Left lung (tissue), 10 donors: ENCODE measurements around the gene RPE. TPM values are rescaled to one million over a fixed set of nuclear protein-coding genes. Genes with fewer than 3 reads are reported as not detected.

Experiments
- ATAC-seq: fragments of 200-7000 bp; cut with Tn5 transposase; one replicate; pipeline ENCODE4 v1.9.1; 2020; ENCODE audit warnings: moderate library complexity
- DNase-seq, 4 donors: peaks; one replicate each; pipeline ENCODE4 v3.0.0-alpha.2; 2013 to 2020
- H3K27ac ChIP-seq, 2 donors: fragments of 200-600 bp; sonication (generic) in 1 of 2; one replicate each; pipeline versions ENCODE4 v1.5.0 to v1.8.0; 2020 to 2021
- H3K27me3 ChIP-seq, 2 donors: fragments of 200-600 bp; sonication (generic) in 1 of 2; one replicate each; pipeline versions ENCODE4 v1.5.0 to v1.8.0; 2020 to 2021
- H3K36me3 ChIP-seq, 2 donors: fragments of 200-600 bp; sonication (generic) in 1 of 2; one replicate each; pipeline versions ENCODE4 v1.5.0 to v1.8.0; 2020 to 2021
- H3K4me1 ChIP-seq, 2 donors: fragments of 200-600 bp; one replicate each; pipeline ENCODE4 v1.8.0; 2021
- H3K4me3 ChIP-seq, 2 donors: fragments of 200-600 bp; sonication (generic) in 1 of 2; one replicate each; pipeline versions ENCODE4 v1.5.0 to v1.8.0; 2020 to 2021; ENCODE audit warnings: mild to moderate bottlenecking in 1 of 2
- H3K9me3 ChIP-seq, 2 donors: fragments of 200-600 bp; sonication (generic) in 1 of 2; one replicate each; pipeline versions ENCODE4 v1.5.0 to v1.8.0; 2020 to 2021
- intact Hi-C, 2 donors: fragments of 100-400 bp; cut with DNase I; formaldehyde crosslinking; loops; one replicate each; pipeline versions ENCODE4 v1.11.2 to v1.14.2; 2022
- polyA plus RNA-seq, 6 donors: library from polyadenylated mRNA; unstranded; fragments of 120-200 nt; gene quantifications; one replicate each; pipeline ENCODE4 v1.2.1, GENCODE V29; 2013; ENCODE audit not compliant: insufficient read length in 6 of 6
- total RNA-seq, 2 donors: library from RNA; stranded (reverse); fragmentation: NEBNext Ultra II Directional; extraction: Animal tissue kit (Norgen Biotek cat#: 25700); gene quantifications; one replicate each; pipeline ENCODE4 v1.2.1, GENCODE V29; 2021
- TF ChIP-seq, protein P1 (sequence below), 2 donors: fragments of 200-600 bp; sonication (generic) in 1 of 2; IDR thresholded peaks; one replicate each; pipeline versions ENCODE4 v1.5.0 to v1.8.0; 2021; ENCODE audit warnings: antibody characterized with exemption in 2 of 2
- donor health status: DM: no; HTN: yes; CAD: no.
- donor health status: DM: no; HTN: no; CAD: no.

RPE gene
- total and polyA plus RNA-seq, 8 donors, result 48.0 to 65.9 (median 53.6) TPM

DNA sequence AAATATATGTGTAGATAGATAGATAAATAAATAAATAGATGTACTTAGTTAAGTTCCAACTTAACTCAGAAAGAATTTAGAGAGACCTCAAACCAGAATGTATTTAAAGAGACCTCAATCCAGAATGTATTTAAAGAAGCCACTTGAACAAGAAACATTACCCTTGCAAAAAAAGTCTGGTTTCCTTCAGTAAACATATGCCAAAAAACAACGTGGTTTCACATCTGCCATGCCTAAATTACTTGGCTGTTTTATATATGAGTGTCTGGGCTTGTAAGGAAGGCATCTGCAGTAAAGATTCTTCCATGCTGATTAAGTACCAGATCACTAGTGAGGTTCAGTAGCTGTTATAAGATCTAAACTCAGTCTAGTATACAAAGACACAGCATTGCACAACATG lies 29.1 kb upstream of the RPE start:
- no peak overlapping the region for H3K4me3 ChIP-seq
- H3K27me3 ChIP-seq, result no peaks in the 10 kb centered on the region
- H3K4me1 ChIP-seq, result no peaks in the 10 kb centered on the region
- TF ChIP-seq, protein P1, sequence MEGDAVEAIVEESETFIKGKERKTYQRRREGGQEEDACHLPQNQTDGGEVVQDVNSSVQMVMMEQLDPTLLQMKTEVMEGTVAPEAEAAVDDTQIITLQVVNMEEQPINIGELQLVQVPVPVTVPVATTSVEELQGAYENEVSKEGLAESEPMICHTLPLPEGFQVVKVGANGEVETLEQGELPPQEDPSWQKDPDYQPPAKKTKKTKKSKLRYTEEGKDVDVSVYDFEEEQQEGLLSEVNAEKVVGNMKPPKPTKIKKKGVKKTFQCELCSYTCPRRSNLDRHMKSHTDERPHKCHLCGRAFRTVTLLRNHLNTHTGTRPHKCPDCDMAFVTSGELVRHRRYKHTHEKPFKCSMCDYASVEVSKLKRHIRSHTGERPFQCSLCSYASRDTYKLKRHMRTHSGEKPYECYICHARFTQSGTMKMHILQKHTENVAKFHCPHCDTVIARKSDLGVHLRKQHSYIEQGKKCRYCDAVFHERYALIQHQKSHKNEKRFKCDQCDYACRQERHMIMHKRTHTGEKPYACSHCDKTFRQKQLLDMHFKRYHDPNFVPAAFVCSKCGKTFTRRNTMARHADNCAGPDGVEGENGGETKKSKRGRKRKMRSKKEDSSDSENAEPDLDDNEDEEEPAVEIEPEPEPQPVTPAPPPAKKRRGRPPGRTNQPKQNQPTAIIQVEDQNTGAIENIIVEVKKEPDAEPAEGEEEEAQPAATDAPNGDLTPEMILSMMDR (IDR thresholded peaks at IDR 0.05), result no peak
- intact Hi-C loops, result no loop called here
- ATAC-seq (no peak), DNase-seq (no peak)
- H3K36me3 ChIP-seq, result no peaks in the 10 kb centered on the region
- no peaks in the 10 kb centered on the region for H3K9me3 ChIP-seq
- no peak overlapping the region for H3K27ac ChIP-seq

DNA sequence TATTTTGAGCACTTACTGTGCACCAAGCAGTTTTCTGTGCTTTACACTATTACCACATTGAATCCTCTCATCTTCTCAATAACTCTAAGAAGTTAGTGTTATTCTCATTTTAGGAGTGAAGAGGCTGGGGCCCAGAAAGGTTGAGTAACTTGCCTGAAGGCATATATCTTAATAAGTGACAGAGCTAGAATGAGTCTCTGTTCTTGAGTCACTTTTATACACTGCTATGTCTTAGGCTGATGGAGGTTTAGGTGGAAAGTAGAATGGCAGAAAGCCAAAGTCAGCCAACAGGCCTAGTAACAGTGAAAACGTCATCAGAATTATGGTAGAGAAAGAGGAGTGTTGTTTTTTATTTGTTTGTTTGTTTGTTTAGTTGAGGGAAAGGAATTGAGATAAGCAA lies 27.9 kb upstream of the RPE start:
- Histone ChIP-seq H3K27ac (no peak overlapping the region), H3K36me3 (no peaks in the 10 kb centered on the region), H3K27me3 (no peaks in the 10 kb centered on the region), H3K4me3 (no peak overlapping the region), H3K4me1 (no peaks in the 10 kb centered on the region), H3K9me3 (no peaks in the 10 kb centered on the region)
- intact Hi-C loops, result no loop called here
- DNase-seq (no peak), ATAC-seq (no peak)
- TF ChIP-seq, protein P1 (IDR thresholded peaks at IDR 0.05), result no peak

DNA sequence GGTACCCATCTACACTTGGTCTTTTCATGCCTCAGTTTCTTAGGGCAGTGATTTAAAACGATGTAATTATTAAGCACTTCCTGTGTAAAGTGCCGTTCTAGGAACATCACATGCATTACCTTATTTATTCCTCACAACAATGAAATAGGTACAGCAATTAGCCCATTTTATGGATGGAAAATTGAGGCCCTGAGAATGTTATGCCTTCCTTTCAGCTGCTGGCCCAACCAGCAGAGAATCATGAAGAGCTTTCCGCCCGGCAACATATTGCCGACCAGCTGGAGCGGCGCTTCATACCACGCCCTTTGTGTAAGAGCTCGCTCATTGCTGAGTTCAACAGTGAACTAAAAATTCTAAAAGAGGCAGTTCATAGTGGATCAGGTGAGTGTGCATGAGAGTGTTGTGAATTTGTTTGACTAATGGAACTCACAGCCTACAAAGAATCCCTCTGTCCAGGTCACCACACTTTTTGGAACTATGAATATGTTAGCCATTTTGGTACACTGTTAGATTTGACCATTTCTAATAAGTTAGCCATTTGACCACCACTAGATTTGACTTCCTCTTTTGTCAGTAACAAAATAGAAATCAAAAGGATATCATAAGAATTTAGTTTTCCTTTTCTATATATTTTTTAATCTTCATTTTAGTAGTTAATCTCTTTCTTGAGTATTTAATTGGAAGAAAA lies 25.6 kb upstream of the RPE start:
- ATAC-seq (no peak), DNase-seq (no peak)
- Histone ChIP-seq H3K36me3 (no peaks in the 10 kb centered on the region), H3K4me1 (no peaks in the 10 kb centered on the region), H3K4me3 (no peak overlapping the region), H3K9me3 (no peaks in the 10 kb centered on the region), H3K27me3 (no peaks in the 10 kb centered on the region), H3K27ac (no peak overlapping the region)
- TF ChIP-seq, protein P1 (IDR thresholded peaks at IDR 0.05), result no peak
- intact Hi-C loops, result loop anchor here in 1 of 2 donors (5.0 kb wide), 1 partner anchor 220 kb away; no protein-coding TSS in a partner anchor

DNA sequence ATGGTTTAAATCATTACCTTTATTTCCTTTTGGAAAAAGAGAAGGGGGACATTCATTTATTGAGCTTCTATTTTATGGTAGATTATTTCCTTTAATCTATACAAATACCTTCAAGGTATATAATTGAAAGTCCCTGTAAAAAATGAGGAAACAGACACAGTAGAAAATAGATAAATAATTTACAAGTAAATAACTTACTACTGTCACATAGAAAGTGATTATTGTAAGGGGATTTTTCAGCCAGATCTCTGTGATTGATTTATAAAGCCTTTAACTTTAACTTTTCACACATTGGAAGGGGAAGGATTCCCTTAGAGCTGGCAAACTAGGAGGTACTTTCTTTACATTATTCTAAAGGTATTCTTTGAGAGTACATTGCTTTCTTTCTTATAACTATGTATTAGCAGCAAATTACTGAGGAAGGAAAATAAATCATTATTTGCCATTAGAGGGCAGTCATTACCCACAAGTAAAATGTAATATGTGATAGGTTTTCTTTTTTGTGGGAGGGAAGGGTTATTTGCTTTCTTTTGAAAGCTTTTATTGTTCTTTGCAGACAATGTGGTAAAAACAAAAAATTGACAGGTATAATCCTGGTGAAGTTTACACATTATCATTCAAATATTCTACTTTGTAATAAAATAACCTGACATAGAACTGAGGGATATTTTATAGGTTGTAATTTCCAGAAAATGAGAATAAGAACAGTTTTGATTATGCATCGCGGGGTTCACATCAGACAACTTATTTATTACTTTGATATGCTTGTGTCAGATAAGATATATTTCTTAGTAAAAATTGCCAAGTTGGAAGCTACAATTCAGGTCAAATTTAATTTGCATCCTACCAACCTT lies 24.8 kb upstream of the RPE start:
- TF ChIP-seq, protein P1 (IDR thresholded peaks at IDR 0.05), result peak; percentile 49 to 55
- Histone ChIP-seq H3K36me3 (no peaks in the 10 kb centered on the region), H3K27me3 (no peaks in the 10 kb centered on the region), H3K4me1 (no peaks in the 10 kb centered on the region), H3K4me3 (no peak overlapping the region), H3K27ac (no peak overlapping the region), H3K9me3 (no peaks in the 10 kb centered on the region)
- intact Hi-C loops, result loop anchor here in 1 of 2 donors (5.0 kb wide), 1 partner anchor 220 kb away; no protein-coding TSS in a partner anchor
- DNase-seq, result peak in 1 of 4 donors; percentile 44
- peak; percentile 61 for ATAC-seq

DNA sequence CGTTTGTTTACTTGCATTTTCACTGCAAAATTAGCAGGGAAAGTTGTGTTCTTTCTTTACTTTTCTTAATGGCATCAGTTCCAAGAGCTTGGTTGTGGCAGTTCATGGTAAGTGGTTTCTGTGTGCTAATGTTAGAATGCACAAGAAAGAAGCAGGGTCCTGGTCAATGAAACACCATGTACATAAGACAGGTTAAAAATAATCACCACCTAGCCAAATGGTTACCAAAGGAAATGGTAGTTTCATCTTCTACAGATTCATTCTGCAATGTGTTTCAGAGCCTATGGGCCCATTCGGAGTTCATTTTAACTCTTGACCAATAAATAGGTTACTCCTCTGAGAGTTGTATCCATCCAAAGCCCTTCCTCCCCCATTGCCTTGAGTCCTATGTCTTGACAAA lies 18.1 kb upstream of the RPE start:
- peaks cover 0 to 7% of the 10 kb centered on the region in 2 donors for H3K4me1 ChIP-seq
- H3K36me3 ChIP-seq, result no peaks in the 10 kb centered on the region
- no peak overlapping the region for H3K4me3 ChIP-seq
- no peak for ATAC-seq
- no peaks in the 10 kb centered on the region for H3K27me3 ChIP-seq
- no peak for DNase-seq
- intact Hi-C loops, result no loop called here
- H3K27ac ChIP-seq, result no peak overlapping the region
- H3K9me3 ChIP-seq, result no peaks in the 10 kb centered on the region
- TF ChIP-seq, protein P1 (IDR thresholded peaks at IDR 0.05), result no peak
